ENCODE measurements around the gene WASHC4.
"Not testable (repeated sequence)": the region's sequence is repeated elsewhere in the genome, so short reads cannot be mapped to it uniquely, and the experiment has no call there.

Gene WASHC4

GRCh38 chr12:105171691-105172436 lies 64.3 kb downstream of the WASHC4 start:
- Histone ChIP-seq H3K79me1 (ENCODE audit: low read length) (no peaks in the 10 kb centered on the region), H3K9ac (ENCODE audit: low read length) (no peak overlapping the region), H2BK120ac (ENCODE audit: insufficient read depth, low read length, poor library complexity) (no peak overlapping the region), H2BK5ac (ENCODE audit: low read depth, low read length, poor library complexity) (no peak overlapping the region), H3K27me3 (ENCODE audit: insufficient read depth, low read length) (no peaks in the 10 kb centered on the region), H3K14ac (ENCODE audit: low read length) (no peak overlapping the region), H3K27ac (ENCODE audit: low read depth, low read length) (no peak overlapping the region), H3K4ac (ENCODE audit: low read depth, low read length) (no peak overlapping the region), H3K4me2 (ENCODE audit: low read length) (no peak overlapping the region), H4K12ac (ENCODE audit: low read depth, low read length) (no peak overlapping the region), H4K8ac (ENCODE audit: low read depth, low read length) (no peak overlapping the region), H3K9me3 (ENCODE audit: insufficient read depth, low read depth, low read length) (no peaks in the 10 kb centered on the region), H4K91ac (ENCODE audit: low read depth, low read length) (no peak overlapping the region), H3K36me3 (ENCODE audit: control insufficient read depth in 1 of 2, insufficient read depth in 2 of 2, low read length in 2 of 2) (peaks cover 1 to 3% of the 10 kb centered on the region in 2 experiments), H3K79me2 (ENCODE audit: control insufficient read depth, insufficient read depth, low read length, poor library complexity) (no peaks in the 10 kb centered on the region), H3K4me1 (ENCODE audit: control insufficient read depth in 1 of 2, insufficient read depth in 2 of 2, low read length in 2 of 2) (no peaks in the 10 kb centered on the region), H2BK12ac (ENCODE audit: low read length) (no peak overlapping the region), H3K23ac (ENCODE audit: low read length) (no peak overlapping the region), H2AFZ (ENCODE audit: insufficient read depth, low read length, poor library complexity) (no peak overlapping the region), H2AK5ac (ENCODE audit: low read length) (no peak overlapping the region), H3K18ac (ENCODE audit: low read length) (no peak overlapping the region), H3K4me3 (ENCODE audit: low read depth, low read length) (no peak overlapping the region)
- peak; percentile 20 to 40 for DNase-seq
- WGBS (ENCODE audit: extremely low coverage, insufficient coverage, insufficient read length) = no CpG with 5 or more reads among the region's 6 CpGs

- peaks cover 1 to 3% of the 10 kb centered on the region in 2 experiments for H3K36me3 ChIP-seq (ENCODE audit: control insufficient read depth in 1 of 2, insufficient read depth in 2 of 2, low read length in 2 of 2)
- no peaks in the 10 kb centered on the region for H3K79me1 ChIP-seq (ENCODE audit: low read length)
- no peaks in the 10 kb centered on the region for H3K27me3 ChIP-seq (ENCODE audit: insufficient read depth, low read length)
- no CpG with 5 or more reads among the region's 2 CpGs for WGBS (ENCODE audit: extremely low coverage, insufficient coverage, insufficient read length)
- H3K4me3 ChIP-seq (ENCODE audit: low read depth, low read length) = no peak overlapping the region
- no peak overlapping the region for H2BK5ac ChIP-seq (ENCODE audit: low read depth, low read length, poor library complexity)
- no peak overlapping the region for H3K18ac ChIP-seq (ENCODE audit: low read length)
- no peak for DNase-seq
- H4K12ac ChIP-seq (ENCODE audit: low read depth, low read length) = no peak overlapping the region
- H3K14ac ChIP-seq (ENCODE audit: low read length) = no peak overlapping the region
- no peak overlapping the region for H4K91ac ChIP-seq (ENCODE audit: low read depth, low read length)
- no peak overlapping the region for H4K8ac ChIP-seq (ENCODE audit: low read depth, low read length)
- no peaks in the 10 kb centered on the region for H3K9me3 ChIP-seq (ENCODE audit: insufficient read depth, low read depth, low read length)
- no peak overlapping the region for H3K23ac ChIP-seq (ENCODE audit: low read length)
- H3K79me2 ChIP-seq (ENCODE audit: control insufficient read depth, insufficient read depth, low read length, poor library complexity) = no peaks in the 10 kb centered on the region
- no peak overlapping the region for H2BK12ac ChIP-seq (ENCODE audit: low read length)
- no peak overlapping the region for H3K4ac ChIP-seq (ENCODE audit: low read depth, low read length)
- H3K4me1 ChIP-seq (ENCODE audit: control insufficient read depth in 1 of 2, insufficient read depth in 2 of 2, low read length in 2 of 2) = no peaks in the 10 kb centered on the region
- H2AK5ac ChIP-seq (ENCODE audit: low read length) = no peak overlapping the region
- H3K27ac ChIP-seq (ENCODE audit: low read depth, low read length) = no peak overlapping the region
- no peak overlapping the region for H3K9ac ChIP-seq (ENCODE audit: low read length)
- H2AFZ ChIP-seq (ENCODE audit: insufficient read depth, low read length, poor library complexity) = no peak overlapping the region
- no peak overlapping the region for H2BK120ac ChIP-seq (ENCODE audit: insufficient read depth, low read length, poor library complexity)
- H3K4me2 ChIP-seq (ENCODE audit: low read length) = no peak overlapping the region
Observed at GRCh38 chr12:105175397-105175990, 68.0 kb downstream of the WASHC4 start.

GRCh38 chr12:105177208-105177607 lies 69.7 kb downstream of the WASHC4 start:
- Histone ChIP-seq H3K27ac (ENCODE audit: low read depth, low read length) (no peak overlapping the region), H2AK5ac (ENCODE audit: low read length) (no peak overlapping the region), H3K14ac (ENCODE audit: low read length) (no peak overlapping the region), H4K8ac (ENCODE audit: low read depth, low read length) (no peak overlapping the region), H3K79me1 (ENCODE audit: low read length) (no peaks in the 10 kb centered on the region), H3K4ac (ENCODE audit: low read depth, low read length) (no peak overlapping the region), H4K12ac (ENCODE audit: low read depth, low read length) (no peak overlapping the region), H2BK5ac (ENCODE audit: low read depth, low read length, poor library complexity) (no peak overlapping the region), H3K4me2 (ENCODE audit: low read length) (no peak overlapping the region), H3K9me3 (ENCODE audit: insufficient read depth, low read depth, low read length) (no peaks in the 10 kb centered on the region), H3K4me1 (ENCODE audit: control insufficient read depth in 1 of 2, insufficient read depth in 2 of 2, low read length in 2 of 2) (no peaks in the 10 kb centered on the region), H4K91ac (ENCODE audit: low read depth, low read length) (no peak overlapping the region), H3K23ac (ENCODE audit: low read length) (no peak overlapping the region), H3K79me2 (ENCODE audit: control insufficient read depth, insufficient read depth, low read length, poor library complexity) (no peaks in the 10 kb centered on the region), H2BK12ac (ENCODE audit: low read length) (no peak overlapping the region), H3K9ac (ENCODE audit: low read length) (no peak overlapping the region), H3K4me3 (ENCODE audit: low read depth, low read length) (no peak overlapping the region), H3K18ac (ENCODE audit: low read length) (no peak overlapping the region), H3K36me3 (ENCODE audit: control insufficient read depth in 1 of 2, insufficient read depth in 2 of 2, low read length in 2 of 2) (peaks cover 3% of the 10 kb centered on the region in 2 experiments), H2AFZ (ENCODE audit: insufficient read depth, low read length, poor library complexity) (no peak overlapping the region), H3K27me3 (ENCODE audit: insufficient read depth, low read length) (no peaks in the 10 kb centered on the region), H2BK120ac (ENCODE audit: insufficient read depth, low read length, poor library complexity) (no peak overlapping the region)
- WGBS (ENCODE audit: extremely low coverage, insufficient coverage, insufficient read length) = no CpG with 5 or more reads among the region's 4 CpGs
- DNase-seq = no peak

DNA sequence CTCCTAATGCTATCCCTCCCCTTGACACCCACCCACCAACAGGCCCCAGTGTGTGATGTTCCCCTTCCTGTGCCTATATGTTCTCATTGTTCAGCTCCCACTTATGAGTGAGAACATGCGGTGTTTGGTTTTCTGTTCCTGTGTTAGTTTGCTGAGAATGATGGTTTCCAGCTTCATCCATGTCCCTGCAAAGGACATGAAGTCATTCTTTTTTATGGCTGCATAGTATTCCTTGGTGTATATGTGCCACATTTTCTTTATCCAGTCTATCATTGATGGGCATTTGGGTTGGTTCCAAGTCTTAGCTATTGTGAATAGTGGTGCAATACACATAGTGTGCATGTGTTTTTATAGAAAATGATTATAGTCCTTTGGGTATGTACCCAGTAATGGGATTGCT lies 71.6 kb downstream of the WASHC4 start:
- not testable (repeated sequence) for H2AFZ ChIP-seq (ENCODE audit: insufficient read depth, low read length, poor library complexity); H3K4me1 ChIP-seq (ENCODE audit: control insufficient read depth in 1 of 2, insufficient read depth in 2 of 2, low read length in 2 of 2); H2BK5ac ChIP-seq (ENCODE audit: low read depth, low read length, poor library complexity); H3K18ac ChIP-seq (ENCODE audit: low read length); H3K4me2 ChIP-seq (ENCODE audit: low read length); H4K8ac ChIP-seq (ENCODE audit: low read depth, low read length); H2AK5ac ChIP-seq (ENCODE audit: low read length); H3K27me3 ChIP-seq (ENCODE audit: insufficient read depth, low read length); H2BK12ac ChIP-seq (ENCODE audit: low read length); H4K12ac ChIP-seq (ENCODE audit: low read depth, low read length); H3K36me3 ChIP-seq (ENCODE audit: control insufficient read depth in 1 of 2, insufficient read depth in 2 of 2, low read length in 2 of 2); H2BK120ac ChIP-seq (ENCODE audit: insufficient read depth, low read length, poor library complexity); H3K27ac ChIP-seq (ENCODE audit: low read depth, low read length); H3K79me1 ChIP-seq (ENCODE audit: low read length); H3K14ac ChIP-seq (ENCODE audit: low read length); H3K9me3 ChIP-seq (ENCODE audit: insufficient read depth, low read depth, low read length); H3K4ac ChIP-seq (ENCODE audit: low read depth, low read length); H3K4me3 ChIP-seq (ENCODE audit: low read depth, low read length); H3K79me2 ChIP-seq (ENCODE audit: control insufficient read depth, insufficient read depth, low read length, poor library complexity); DNase-seq; H3K23ac ChIP-seq (ENCODE audit: low read length); H3K9ac ChIP-seq (ENCODE audit: low read length); H4K91ac ChIP-seq (ENCODE audit: low read depth, low read length)
- no CpG with 5 or more reads among the region's 1 CpG for WGBS (ENCODE audit: extremely low coverage, insufficient coverage, insufficient read length)
